HUES64 (cell line): Measurements from ENCODE around the gene DIS3L2.
"Not testable (repeated sequence)": the region's sequence is repeated elsewhere in the genome, so short reads cannot be mapped to it uniquely, and the experiment has no call there.

Source experiments
- H3K27ac ChIP-seq: 2 replicates; pipeline ENCODE4 v1.7.0; 2013; ENCODE audit warnings: low read depth, low read length, inconsistent platforms
- H3K27me3 ChIP-seq: 2 replicates; pipeline ENCODE4 v1.6.1; 2013; ENCODE audit warnings: mild to moderate bottlenecking, low read length; ENCODE audit not compliant: insufficient read depth
- H3K36me3 ChIP-seq: 2 replicates; pipeline ENCODE4 v1.6.1; 2013; ENCODE audit warnings: mild to moderate bottlenecking, low read length; ENCODE audit not compliant: insufficient read depth
- H3K4me1 ChIP-seq: 2 replicates; pipeline ENCODE4 v1.6.1; 2013; ENCODE audit warnings: mild to moderate bottlenecking, low read length, moderate library complexity; ENCODE audit not compliant: insufficient read depth
- H3K4me3 ChIP-seq: 2 replicates; pipeline ENCODE4 v1.5.1; 2013; ENCODE audit warnings: mild to moderate bottlenecking, low read length, moderate library complexity
- H3K9ac ChIP-seq: 2 replicates; pipeline ENCODE4 v1.6.1; 2013; ENCODE audit warnings: mild to moderate bottlenecking, low read depth, low read length
- H3K9me3 ChIP-seq: 2 replicates; pipeline ENCODE4 v1.6.1; 2013; ENCODE audit warnings: low read depth, low read length; ENCODE audit not compliant: insufficient read depth
- WGBS: fragments of 150-250, 120-280 bp; methylation state at CpG from one replicate; pipeline ENCODE4 v1.1.7; 2013; ENCODE audit warnings: missing lambda C conversion rate; 5-methylcytosine and 5-hydroxymethylcytosine counted together

Gene DIS3L2

DNA sequence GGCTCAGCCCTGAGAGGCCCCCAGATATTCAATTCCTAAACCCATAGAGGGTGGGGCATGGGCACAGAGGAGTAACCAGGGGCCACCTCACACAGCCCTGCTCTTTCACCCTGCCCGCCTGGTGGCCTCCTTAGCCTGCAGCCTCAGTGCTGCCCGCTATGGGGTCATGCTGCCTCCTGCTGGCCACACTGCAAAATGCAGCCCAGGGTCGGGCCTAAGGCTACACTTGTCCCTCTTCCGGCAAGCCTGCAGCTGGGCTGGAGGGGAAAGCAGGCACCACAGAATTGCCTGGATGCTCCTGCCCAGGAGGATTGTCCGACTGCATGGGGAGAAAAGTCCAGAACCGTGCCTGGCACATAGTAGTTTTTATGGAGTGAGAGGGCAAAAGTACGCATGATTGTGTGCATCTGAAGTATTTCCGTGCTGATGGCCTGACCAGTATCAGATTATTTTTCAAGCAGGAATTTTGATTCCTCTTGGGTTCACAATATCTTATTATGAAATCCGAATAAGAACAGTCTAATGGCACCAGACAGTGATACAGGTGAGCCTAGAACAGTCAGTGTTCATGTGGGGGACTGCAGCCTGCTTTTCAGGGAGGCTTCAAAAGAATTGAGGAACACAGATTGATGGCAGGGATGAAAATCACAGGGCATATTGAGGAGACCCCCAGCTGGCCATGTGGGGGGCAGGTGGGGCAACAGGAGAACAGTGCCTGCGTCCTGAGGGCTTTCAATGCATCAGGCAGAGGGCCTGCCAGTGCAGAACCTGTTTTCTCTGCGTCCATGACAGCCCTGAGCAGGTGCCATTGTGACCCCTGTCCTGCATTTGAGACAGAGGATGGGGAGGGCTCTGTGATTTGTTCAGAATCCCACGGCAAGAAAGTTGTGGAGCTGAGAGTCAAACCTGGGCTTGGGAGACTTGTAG, 365.9 kb downstream of the DIS3L2 start:
- Histone ChIP-seq H3K9ac (no peak overlapping the region), H3K4me3 (no peak overlapping the region), H3K36me3 (no peaks in the 10 kb centered on the region), H3K4me1 (no peaks in the 10 kb centered on the region), H3K9me3 (no peaks in the 10 kb centered on the region), H3K27me3 (no peaks in the 10 kb centered on the region), H3K27ac (no peak overlapping the region)
- 64% methylated on average over 12 of the region's 12 CpGs for WGBS

DNA sequence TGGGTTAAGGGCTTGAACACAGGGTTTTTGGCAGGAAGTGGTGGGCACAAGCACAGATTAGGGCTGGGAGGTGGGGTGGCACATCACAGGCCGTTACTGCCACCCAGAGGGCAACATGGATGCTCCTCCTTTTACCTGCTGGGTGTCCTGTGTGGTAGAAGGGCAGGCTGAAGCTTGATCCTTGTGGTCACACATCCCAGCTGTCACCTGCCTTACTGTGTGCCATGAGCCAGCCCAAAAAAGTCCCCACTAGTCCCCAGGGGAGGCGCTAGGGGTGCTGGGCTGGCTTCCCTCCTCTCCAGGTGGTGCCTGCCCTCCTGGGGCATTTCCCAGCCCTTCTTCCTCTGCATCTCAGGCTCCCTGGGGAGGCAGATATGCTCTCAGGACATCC, 366.5 kb downstream of the DIS3L2 start:
- H3K9ac ChIP-seq: no peak overlapping the region
- H3K4me3 ChIP-seq: no peak overlapping the region
- H3K27ac ChIP-seq: no peak overlapping the region
- H3K27me3 ChIP-seq: no peaks in the 10 kb centered on the region
- H3K4me1 ChIP-seq: no peaks in the 10 kb centered on the region
- H3K9me3 ChIP-seq: no peaks in the 10 kb centered on the region
- 75% methylated on average over 2 of the region's 2 CpGs for WGBS
- no peaks in the 10 kb centered on the region for H3K36me3 ChIP-seq

DNA sequence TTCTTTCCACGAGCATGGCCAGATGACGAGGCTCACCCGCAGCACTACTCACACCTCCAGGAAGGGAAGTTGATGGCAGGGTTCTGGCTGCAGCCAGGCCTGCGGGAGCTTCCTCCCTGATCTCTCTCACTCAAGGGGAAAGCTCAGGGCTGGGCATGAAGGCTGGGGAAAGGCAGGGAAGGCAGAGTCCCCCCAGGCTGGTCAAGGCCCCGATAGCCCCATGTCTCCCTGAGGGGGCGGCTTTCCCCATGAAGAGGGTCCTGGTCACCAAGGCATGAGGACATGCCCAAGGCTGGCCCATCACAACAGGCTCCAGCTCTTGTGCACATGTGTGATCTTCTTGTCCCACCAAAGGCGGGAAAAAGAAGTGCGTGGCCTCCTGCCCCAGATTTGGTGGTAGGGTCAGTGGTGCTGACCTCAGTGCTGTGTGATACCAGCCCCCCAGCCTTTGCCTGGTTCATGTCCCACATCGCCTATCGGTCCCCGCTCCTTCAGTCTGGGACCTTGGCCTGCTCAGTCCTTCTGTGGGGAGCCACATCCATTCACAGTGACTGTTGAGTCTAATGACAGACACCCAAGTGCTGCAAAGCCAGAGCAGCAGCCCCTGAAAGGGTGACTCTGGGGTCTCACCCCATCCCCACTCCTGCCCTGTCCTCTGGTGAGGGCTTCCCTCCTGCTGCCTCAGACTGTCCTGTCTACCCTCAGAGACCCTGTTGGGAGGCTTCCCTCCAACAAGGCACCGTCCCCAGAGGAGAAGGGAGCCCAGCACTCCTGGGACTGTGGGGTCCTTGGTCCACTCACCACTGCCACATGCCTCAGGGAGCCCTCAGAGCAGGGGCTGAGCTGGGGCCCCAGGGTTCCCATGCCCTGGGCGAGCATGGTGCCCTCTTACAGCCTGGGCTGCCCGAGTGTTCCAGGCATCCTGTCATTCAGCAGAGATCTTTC, 367.3 kb downstream of the DIS3L2 start:
- no peak overlapping the region for H3K4me3 ChIP-seq
- H3K27me3 ChIP-seq: no peaks in the 10 kb centered on the region
- no peaks in the 10 kb centered on the region for H3K9me3 ChIP-seq
- no peaks in the 10 kb centered on the region for H3K36me3 ChIP-seq
- no peaks in the 10 kb centered on the region for H3K4me1 ChIP-seq
- no peak overlapping the region for H3K27ac ChIP-seq
- WGBS: 93% methylated on average over 14 of the region's 14 CpGs
- no peak overlapping the region for H3K9ac ChIP-seq

DNA sequence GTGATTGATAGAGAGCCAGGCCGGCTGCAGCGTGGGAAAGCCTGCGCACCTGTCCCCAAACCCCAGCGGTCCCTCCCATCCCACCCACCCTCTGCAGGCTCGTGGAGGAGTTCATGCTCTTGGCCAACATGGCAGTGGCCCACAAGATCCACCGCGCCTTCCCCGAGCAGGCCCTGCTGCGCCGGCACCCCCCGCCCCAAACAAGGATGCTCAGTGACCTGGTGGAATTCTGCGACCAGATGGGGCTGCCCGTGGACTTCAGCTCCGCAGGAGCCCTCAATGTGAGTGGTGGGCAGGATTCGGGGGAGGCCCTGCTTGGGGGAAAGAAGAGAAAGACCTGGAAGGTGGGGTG, 368.2 kb downstream of the DIS3L2 start:
- WGBS: 89% methylated on average over 15 of the region's 15 CpGs
- H3K4me3 ChIP-seq: no peak overlapping the region
- H3K27ac ChIP-seq: no peak overlapping the region
- no peaks in the 10 kb centered on the region for H3K9me3 ChIP-seq
- H3K27me3 ChIP-seq: no peaks in the 10 kb centered on the region
- H3K9ac ChIP-seq: peak overlapping the region; percentile 36; the same call in 1 of the 2 replicates
- no peaks in the 10 kb centered on the region for H3K36me3 ChIP-seq
- no peaks in the 10 kb centered on the region for H3K4me1 ChIP-seq

DNA sequence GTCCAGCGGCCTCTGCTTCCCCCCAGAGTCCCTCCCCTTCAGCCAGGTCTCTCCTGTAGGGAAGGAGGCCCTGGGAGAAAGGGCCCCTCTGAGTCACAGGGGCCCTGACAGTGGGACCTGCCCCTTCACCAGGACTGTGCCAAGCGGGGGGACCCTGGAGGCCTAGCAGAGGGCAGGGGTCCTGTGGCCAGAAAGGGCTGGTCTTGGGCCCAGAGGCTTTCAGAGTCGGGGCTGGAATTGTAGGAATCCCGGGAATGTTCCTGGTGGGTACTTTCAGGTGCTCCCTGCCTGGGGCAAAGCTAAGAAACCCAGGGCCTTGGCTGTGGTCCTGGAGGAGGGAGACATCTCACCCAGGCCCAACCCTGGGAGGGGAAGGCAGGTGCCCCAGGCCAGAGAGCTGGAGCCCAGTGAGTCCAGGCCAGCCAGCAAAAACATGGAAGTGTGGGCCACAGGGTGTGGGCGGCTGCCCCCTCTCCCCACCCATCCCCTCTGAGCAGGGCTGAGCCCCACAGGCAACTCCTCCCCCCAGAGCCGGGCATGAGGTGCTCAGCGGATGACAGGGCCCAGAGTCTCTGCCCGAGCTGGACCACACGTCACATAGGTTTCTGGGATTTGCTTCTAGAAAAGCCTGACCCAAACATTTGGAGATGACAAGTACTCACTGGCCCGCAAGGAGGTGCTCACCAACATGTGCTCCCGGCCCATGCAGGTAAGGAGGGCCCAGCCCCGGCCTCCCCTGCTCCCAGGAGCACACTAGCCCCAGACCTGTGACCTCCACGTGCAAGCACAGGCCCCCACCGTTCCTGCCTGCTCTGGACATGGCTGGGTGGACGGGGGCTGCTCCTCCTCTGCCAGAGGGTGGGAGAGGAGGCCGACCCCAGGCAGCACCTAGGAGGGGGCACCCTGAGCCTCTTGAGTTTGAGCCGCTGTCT, 368.8 kb downstream of the DIS3L2 start:
- Histone ChIP-seq H3K9me3 (no peaks in the 10 kb centered on the region), H3K9ac (peak overlapping the region; percentile 36; the same call in 1 of the 2 replicates), H3K27me3 (no peaks in the 10 kb centered on the region), H3K4me1 (no peaks in the 10 kb centered on the region), H3K36me3 (no peaks in the 10 kb centered on the region), H3K27ac (no peak overlapping the region), H3K4me3 (no peak overlapping the region)
- 84% methylated on average over 12 of the region's 17 CpGs for WGBS

DNA sequence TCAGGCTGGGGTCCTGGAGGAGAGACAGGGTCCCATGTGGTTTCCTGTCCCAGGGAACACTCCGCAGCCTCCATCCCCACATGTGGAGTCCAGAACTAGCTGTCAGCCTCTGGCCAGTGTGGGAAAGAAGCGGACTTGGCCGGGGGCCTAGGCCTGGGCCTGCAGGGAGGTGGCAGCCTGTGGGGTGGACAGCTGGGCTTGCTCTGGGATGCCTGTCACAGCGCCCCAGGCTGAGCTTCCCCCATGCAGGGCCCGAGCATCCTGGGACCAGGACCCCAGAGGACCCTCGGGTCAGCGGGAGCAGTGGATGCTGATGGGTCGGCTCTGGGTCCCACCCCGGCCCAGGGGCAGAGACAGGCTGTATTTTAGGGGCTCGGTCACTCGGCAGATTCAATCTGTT, 369.5 kb downstream of the DIS3L2 start:
- H3K4me1 ChIP-seq, H3K36me3 ChIP-seq, H3K27ac ChIP-seq, H3K27me3 ChIP-seq, H3K9me3 ChIP-seq, H3K9ac ChIP-seq, H3K4me3 ChIP-seq: not testable (repeated sequence)
- WGBS: 97% methylated on average over 11 of the region's 11 CpGs

DNA sequence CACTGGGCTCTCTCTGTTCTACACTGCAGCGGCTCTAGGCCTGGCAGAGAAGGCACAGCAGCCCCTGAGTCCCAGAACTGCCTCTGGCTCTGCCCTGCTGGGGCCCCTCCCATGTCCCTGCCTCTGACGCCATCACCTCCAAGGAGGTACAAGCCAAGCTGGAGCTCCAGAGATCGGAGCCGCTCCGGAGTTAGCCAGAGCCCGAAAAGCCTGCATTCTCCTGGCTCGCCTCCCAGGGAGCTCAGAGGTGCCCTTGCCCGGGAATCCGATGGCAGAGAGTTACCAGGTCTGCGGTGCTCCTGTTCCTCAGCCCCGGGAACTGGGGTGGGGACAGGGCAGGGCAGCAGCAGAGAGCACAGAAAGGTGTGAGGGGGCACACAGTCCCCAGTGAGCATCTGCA, 370.1 kb downstream of the DIS3L2 start:
- not testable (repeated sequence) for H3K27ac ChIP-seq, H3K9ac ChIP-seq, H3K9me3 ChIP-seq, H3K4me1 ChIP-seq, H3K27me3 ChIP-seq, H3K4me3 ChIP-seq, H3K36me3 ChIP-seq
- 94% methylated on average over 10 of the region's 11 CpGs for WGBS

DNA sequence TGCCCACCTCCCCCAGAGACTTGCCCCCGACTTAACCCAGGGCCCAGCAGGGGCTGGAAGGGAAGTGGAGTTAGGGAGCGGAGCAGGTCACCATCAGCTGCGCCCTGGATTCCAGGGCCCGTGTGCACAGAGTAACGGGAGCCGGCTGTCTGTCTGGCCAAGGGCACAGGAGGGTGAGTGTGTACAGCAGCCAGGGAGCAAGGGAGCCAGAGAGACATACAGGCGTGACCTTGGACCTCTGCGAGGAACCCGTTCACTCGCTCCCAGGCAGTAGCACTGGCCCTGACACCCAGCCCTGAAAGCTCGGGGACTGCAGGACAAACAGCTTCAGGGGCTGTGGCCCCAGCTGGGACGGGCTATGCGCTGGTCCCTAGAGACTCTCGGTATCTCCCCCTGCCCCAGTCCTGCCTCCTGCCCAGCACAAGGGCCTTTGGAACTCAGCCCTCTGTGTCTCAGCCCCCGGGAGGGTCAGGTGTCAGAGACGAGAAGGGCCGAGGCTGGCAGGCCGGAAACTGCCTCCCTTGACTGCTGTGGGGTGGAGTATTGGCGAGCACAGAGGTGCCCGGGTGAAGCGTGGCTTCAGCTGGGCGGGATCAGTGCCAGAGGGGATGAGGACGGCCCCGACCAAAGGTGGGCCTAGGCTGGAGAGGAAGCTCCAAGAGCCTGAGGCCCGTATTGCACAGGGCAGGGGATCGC, 370.9 kb downstream of the DIS3L2 start:
- H3K9ac ChIP-seq, H3K4me1 ChIP-seq, H3K27me3 ChIP-seq, H3K9me3 ChIP-seq, H3K36me3 ChIP-seq, H3K4me3 ChIP-seq, H3K27ac ChIP-seq: not testable (repeated sequence)
- WGBS: 90% methylated on average over 18 of the region's 26 CpGs

DNA sequence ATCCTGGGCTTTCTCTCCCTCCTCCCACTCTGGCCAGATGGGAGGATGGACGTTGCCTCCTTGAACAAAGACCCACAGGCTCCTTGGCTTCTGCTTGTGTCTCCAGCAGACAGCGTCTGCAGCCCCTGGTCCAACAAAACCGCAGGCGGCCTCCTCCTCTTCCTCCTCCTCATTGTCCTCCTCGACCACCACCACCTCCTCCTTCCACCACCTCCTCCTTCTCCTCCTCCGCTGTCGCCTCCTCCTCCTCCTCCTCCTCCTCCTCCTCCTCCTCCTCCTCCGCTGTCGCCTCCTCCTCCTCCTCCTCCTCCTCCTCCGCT, 371.4 kb downstream of the DIS3L2 start:
- Histone ChIP-seq H3K4me1 (no peaks in the 10 kb centered on the region), H3K9me3 (no peaks in the 10 kb centered on the region), H3K9ac (no peak overlapping the region), H3K27ac (no peak overlapping the region), H3K36me3 (no peaks in the 10 kb centered on the region), H3K4me3 (no peak overlapping the region), H3K27me3 (no peaks in the 10 kb centered on the region)
- WGBS: 74% methylated on average over 5 of the region's 10 CpGs

DNA sequence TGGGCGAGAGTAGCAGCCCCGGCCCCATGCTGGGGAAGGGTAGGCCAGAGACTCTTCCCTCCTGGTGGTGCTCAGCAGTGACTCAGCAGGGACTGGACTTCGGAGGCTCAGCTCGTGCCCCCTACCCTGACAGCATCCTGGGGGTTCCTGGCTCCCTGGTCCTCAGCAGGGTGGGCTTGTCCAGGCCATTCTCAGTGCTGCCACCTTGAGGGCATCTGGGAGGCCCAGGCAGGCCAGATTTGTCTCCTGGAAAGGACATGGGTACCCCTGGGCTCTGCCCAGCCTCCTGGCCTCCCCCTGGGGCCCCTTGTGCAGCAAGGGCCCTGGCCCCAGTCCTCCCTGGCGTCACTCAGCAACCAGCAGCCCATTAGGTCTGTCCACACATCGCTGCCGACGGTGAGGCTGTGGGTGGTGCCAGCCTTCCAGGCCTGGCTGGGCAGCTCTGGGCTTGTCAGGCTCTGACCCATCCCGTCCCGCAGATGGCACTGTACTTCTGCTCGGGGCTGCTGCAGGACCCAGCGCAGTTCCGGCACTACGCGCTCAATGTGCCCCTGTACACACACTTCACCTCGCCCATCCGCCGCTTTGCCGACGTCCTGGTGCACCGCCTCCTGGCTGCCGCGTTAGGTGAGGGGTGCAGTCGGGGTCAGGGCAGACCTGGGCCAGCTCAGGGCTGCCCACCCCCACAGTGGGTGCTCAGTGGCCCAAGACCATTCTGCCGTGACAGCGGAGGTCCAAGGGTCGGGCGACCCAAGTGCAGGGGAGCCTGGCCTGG, 372.0 kb downstream of the DIS3L2 start:
- H3K9me3 ChIP-seq: no peaks in the 10 kb centered on the region
- no peak overlapping the region for H3K4me3 ChIP-seq
- H3K4me1 ChIP-seq: no peaks in the 10 kb centered on the region
- H3K9ac ChIP-seq: no peak overlapping the region
- no peak overlapping the region for H3K27ac ChIP-seq
- no peaks in the 10 kb centered on the region for H3K27me3 ChIP-seq
- 92% methylated on average over 28 of the region's 28 CpGs for WGBS
- no peaks in the 10 kb centered on the region for H3K36me3 ChIP-seq
